UCSD-AML1 (cell line): Measurements from ENCODE around the gene PTPN3.

ENCODE experiments used
- DNase-seq: peaks from one replicate; lab custom pipeline; 2025; ENCODE audit not compliant: unreplicated experiment; lab: John Stamatoyannopoulos, UW

Gene PTPN3

GRCh38 chr9:109478051-109478563, 20.0 kb downstream of the PTPN3 start:
- DNase-seq, result no peak

GRCh38 chr9:109477258-109478050, 20.7 kb downstream of the PTPN3 start:
- no peak for DNase-seq

GRCh38 chr9:109476642-109477257, 21.4 kb downstream of the PTPN3 start:
- no peak for DNase-seq

GRCh38 chr9:109475526-109475925, 22.6 kb downstream of the PTPN3 start:
- no peak for DNase-seq

GRCh38 chr9:109474944-109475343, 23.2 kb downstream of the PTPN3 start:
- DNase-seq, result no peak

- no peak for DNase-seq
Measured at GRCh38 chr9:109474170-109474569, 23.9 kb downstream of the PTPN3 start.

GRCh38 chr9:109473329-109473728, 24.8 kb downstream of the PTPN3 start:
- DNase-seq, result no peak

- no peak for DNase-seq
Measured at GRCh38 chr9:109471475-109472393, 26.4 kb downstream of the PTPN3 start.

- peak; percentile 59 for DNase-seq
Measured at GRCh38 chr9:109469646-109470358, 28.3 kb downstream of the PTPN3 start.

- DNase-seq, result no peak
Measured at GRCh38 chr9:109468927-109469326, 29.2 kb downstream of the PTPN3 start.

- DNase-seq, result no peak
Measured at GRCh38 chr9:109467936-109468335, 30.2 kb downstream of the PTPN3 start.

GRCh38 chr9:109466623-109467590, 31.2 kb downstream of the PTPN3 start:
- no peak for DNase-seq

- DNase-seq, result no peak
Measured at GRCh38 chr9:109463924-109464625, 34.0 kb downstream of the PTPN3 start.

- no peak for DNase-seq
Measured at GRCh38 chr9:109460576-109460975, 37.5 kb downstream of the PTPN3 start.

GRCh38 chr9:109459423-109459822, 38.7 kb downstream of the PTPN3 start:
- DNase-seq, result no peak

- DNase-seq, result no peak
Measured at GRCh38 chr9:109458453-109459211, 39.5 kb downstream of the PTPN3 start.

GRCh38 chr9:109456811-109457210, 41.3 kb downstream of the PTPN3 start:
- no peak for DNase-seq

- no peak for DNase-seq
Measured at GRCh38 chr9:109455861-109456260, 42.2 kb downstream of the PTPN3 start.
